Lower leg skin (tissue), 4 donors: ENCODE results near the gene DGCR2. TPM values are rescaled to one million over a fixed set of nuclear protein-coding genes. Genes with fewer than 3 reads are reported as not detected.

ENCODE experiments used
- DNase-seq, 2 donors: peaks; one replicate each; pipeline ENCODE4 v3.0.0-alpha.2; 2019; ENCODE audit warnings: low spot score in 2 of 2
- H3K4me3 ChIP-seq: fragments of 200-600 bp; sonication (generic); 2 replicates; pipeline ENCODE4 v1.5.1; 2017; ENCODE audit warnings: mild to moderate bottlenecking, low read depth; ENCODE audit not compliant: poor library complexity, severe bottlenecking
- CTCF ChIP-seq, 3 donors: fragments of 450-650 bp; IDR thresholded peaks; one replicate each; pipeline ENCODE4 v1.5.1; 2016; ENCODE audit warnings: antibody characterized with exemption in 3 of 3, mild to moderate bottlenecking in 3 of 3, moderate library complexity in 2 of 3
- POLR2A ChIP-seq, 2 donors: fragments of 450-650 bp; IDR thresholded peaks; one replicate each; pipeline ENCODE4 v1.6.1; 2016 to 2017; ENCODE audit warnings: antibody characterized with exemption in 2 of 2, mild to moderate bottlenecking in 1 of 2, moderate library complexity in 1 of 2
- WGBS, 2 donors: methylation state at CpG; one replicate each; pipeline ENCODE4 v1.1.5; 2018; 5-methylcytosine and 5-hydroxymethylcytosine counted together
- intact Hi-C: fragments of 100-400 bp; cut with DNase I; formaldehyde crosslinking; loops from one replicate; pipeline ENCODE4 v1.15.0; 2023; ENCODE audit warnings: low total_unique reads
- total RNA-seq, 4 donors: library from RNA; depleted of rRNA; stranded (reverse); fragments of >200 nt; gene quantifications; one replicate each; pipeline ENCODE4 v1.1.0, GENCODE V29; 2016

The DGCR2 gene
- total RNA-seq, 4 donors from 2014 or later, result 88.7 to 142 (median 141) TPM

GRCh38 chr22:19065929-19066328 lies 56.3 kb downstream of the DGCR2 start:
- TF ChIP-seq POLR2A (IDR thresholded peaks at IDR 0.05), result no peak
- intact Hi-C loops, result no loop called here
- WGBS, 2 donors, result 90 to 98% methylated on average over 5 of the region's 5 CpGs
- H3K4me3 ChIP-seq, result no peak overlapping the region
- DNase-seq, result no peak

- no peak for DNase-seq
- intact Hi-C loops, result no loop called here
- no peak overlapping the region for H3K4me3 ChIP-seq
- WGBS, 2 donors, result 72 to 79% methylated on average over 8 of the region's 8 CpGs
- TF ChIP-seq CTCF (IDR thresholded peaks at IDR 0.05) (no peak), POLR2A (IDR thresholded peaks at IDR 0.05) (no peak)
These were observed 56.8 kb downstream of the DGCR2 start for GRCh38 chr22:19065298-19065859.

GRCh38 chr22:19064354-19065054 lies 57.7 kb downstream of the DGCR2 start:
- H3K4me3 ChIP-seq, result no peak overlapping the region
- 96 to 98% methylated on average over 19 of the region's 19 CpGs for WGBS, 2 donors
- intact Hi-C loops, result loop anchor here (5.0 kb wide), 1 partner anchor 188 kb away; no protein-coding TSS in a partner anchor
- TF ChIP-seq POLR2A (IDR thresholded peaks at IDR 0.05) (no peak), CTCF (IDR thresholded peaks at IDR 0.05) (no peak)
- DNase-seq, result peak in 1 of 2 donors; percentile 60

GRCh38 chr22:19063581-19064353 lies 58.4 kb downstream of the DGCR2 start:
- TF ChIP-seq POLR2A (IDR thresholded peaks at IDR 0.05) (no peak), CTCF (IDR thresholded peaks at IDR 0.05) (no peak)
- intact Hi-C loops, result loop anchor here (5.0 kb wide), 1 partner anchor 189 kb away; no protein-coding TSS in a partner anchor
- H3K4me3 ChIP-seq, result no peak overlapping the region
- peak in 1 of 2 donors; percentile 68 for DNase-seq
- WGBS, 2 donors, result 90 to 94% methylated on average over 6 to 8 of the region's 8 CpGs

- WGBS, 2 donors, result 87 to 89% methylated on average over 8 of the region's 8 CpGs
- DNase-seq, result peak in 1 of 2 donors; percentile 60
- H3K4me3 ChIP-seq, result no peak overlapping the region
- TF ChIP-seq CTCF (IDR thresholded peaks at IDR 0.05) (no peak), POLR2A (IDR thresholded peaks at IDR 0.05) (no peak)
- intact Hi-C loops, result loop anchor here (5.0 kb wide), 1 partner anchor 189 kb away; no protein-coding TSS in a partner anchor
These were observed 59.3 kb downstream of the DGCR2 start for GRCh38 chr22:19062943-19063308.
